ENCODE measurements around the gene PITPNC1.
A peak's percentile ranks its signal among the peaks of the same experiment; 100 is the strongest.
"Not testable (repeated sequence)": the region's sequence is repeated elsewhere in the genome, so short reads cannot be mapped to it uniquely, and the experiment has no call there.

The PITPNC1 gene

DNA sequence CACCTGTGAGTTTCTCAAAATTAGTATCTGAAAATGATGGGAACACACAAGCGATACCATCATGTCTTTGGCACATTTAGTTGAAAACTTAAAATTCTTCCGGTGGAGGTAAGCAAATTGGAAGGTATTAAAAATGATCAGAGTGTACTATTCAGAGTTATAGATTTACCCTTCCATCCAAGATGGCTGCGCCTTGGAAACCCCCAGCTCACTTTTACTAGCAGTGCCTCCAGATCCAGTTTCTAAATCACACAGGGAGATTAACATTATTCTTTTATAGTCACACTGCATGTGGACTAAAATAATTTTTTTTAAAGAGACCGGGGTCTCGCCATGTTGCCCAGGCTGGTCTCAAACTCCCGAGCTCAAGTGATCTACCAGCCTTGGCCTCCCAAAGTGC, 15.0 kb downstream of the PITPNC1 start:
- DNase-seq (ENCODE audit: low read depth in 1 of 2, low spot score in 1 of 2), result no peak
- TF ChIP-seq JUND (IDR thresholded peaks at IDR 0.05; ENCODE audit: low read depth), result no peak
- in situ Hi-C loops (cut with HindIII; ENCODE audit: low pct_unique_long_range_greater_than_20kb, low sequenced_read_pairs), result no loop called here

DNA sequence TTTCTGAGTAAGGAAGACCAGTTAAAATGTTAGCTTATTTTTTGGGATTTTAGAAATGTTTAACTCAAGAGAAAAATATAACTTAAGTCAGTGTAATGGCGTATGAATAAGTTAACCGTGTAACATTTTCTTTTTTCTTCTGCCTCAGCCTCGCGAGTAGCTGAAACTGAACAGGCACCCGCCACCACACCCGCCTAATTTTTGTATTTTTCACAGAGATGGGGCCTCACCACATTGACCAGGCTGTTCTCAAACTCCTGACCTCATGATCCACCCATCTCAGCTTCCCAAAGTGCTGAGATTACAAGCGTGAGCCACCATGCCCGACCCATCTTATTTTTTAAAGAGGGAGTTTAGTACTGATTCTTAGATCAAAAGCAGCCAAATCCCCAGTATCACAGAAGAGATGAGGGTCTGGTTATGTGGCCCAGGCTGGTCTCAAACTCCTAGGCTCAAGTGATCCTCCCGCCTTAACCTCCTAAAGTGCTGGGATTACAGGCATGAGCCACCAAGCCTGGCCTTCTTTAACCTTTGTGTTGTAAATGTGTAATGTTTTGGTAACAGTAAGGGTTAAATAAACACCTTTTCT, 16.8 kb downstream of the PITPNC1 start:
- no peak for DNase-seq (ENCODE audit: low read depth in 1 of 2, low spot score in 1 of 2)
- no peak for TF ChIP-seq JUND (IDR thresholded peaks at IDR 0.05; ENCODE audit: low read depth)
- in situ Hi-C loops (cut with HindIII; ENCODE audit: low pct_unique_long_range_greater_than_20kb, low sequenced_read_pairs), result no loop called here

DNA sequence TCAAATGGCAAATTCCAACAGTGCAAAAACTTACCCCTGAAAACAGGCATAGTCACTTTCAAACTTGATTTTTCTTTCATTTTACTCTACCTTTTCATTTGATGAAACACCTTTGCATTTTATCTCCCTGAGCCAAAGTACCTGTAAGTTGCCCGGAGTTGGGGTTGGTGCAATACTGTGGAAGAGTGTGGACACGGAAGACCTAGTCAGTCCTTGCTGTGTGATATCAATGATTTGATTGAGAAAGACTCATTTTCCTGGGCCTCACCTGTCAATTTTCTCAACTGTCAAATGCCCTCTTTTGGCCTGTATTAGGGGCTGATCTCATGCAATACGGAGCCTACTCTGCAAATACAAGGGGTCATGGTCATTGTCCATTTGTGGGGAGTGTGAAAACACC, 22.6 kb downstream of the PITPNC1 start:
- TF ChIP-seq JUND (IDR thresholded peaks at IDR 0.05; ENCODE audit: low read depth), result no peak
- in situ Hi-C loops (cut with HindIII; ENCODE audit: low pct_unique_long_range_greater_than_20kb, low sequenced_read_pairs), result no loop called here
- no peak for DNase-seq (ENCODE audit: low read depth in 1 of 2, low spot score in 1 of 2)

DNA sequence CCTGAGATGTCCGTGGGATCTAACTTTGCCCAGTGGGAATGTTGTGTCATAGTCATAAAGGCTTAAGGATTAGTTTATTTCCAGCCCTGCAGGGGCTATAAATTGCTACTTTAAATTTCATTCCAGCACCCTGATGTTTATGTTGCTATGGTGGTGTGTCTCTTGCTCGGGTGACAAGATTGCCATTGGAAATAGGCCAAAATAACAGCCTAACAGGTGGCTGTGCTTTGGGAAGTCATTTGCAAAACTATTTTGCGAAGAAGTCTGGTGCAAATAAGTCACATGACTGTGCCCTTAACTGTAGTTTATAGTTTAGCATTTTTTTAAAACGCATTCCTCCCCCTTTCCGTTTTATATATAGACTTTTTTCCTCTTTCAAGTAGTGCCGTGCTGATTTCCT, 23.1 kb downstream of the PITPNC1 start:
- no peak for DNase-seq (ENCODE audit: low read depth in 1 of 2, low spot score in 1 of 2)
- no peak for TF ChIP-seq JUND (IDR thresholded peaks at IDR 0.05; ENCODE audit: low read depth)
- in situ Hi-C loops (cut with HindIII; ENCODE audit: low pct_unique_long_range_greater_than_20kb, low sequenced_read_pairs), result no loop called here

DNA sequence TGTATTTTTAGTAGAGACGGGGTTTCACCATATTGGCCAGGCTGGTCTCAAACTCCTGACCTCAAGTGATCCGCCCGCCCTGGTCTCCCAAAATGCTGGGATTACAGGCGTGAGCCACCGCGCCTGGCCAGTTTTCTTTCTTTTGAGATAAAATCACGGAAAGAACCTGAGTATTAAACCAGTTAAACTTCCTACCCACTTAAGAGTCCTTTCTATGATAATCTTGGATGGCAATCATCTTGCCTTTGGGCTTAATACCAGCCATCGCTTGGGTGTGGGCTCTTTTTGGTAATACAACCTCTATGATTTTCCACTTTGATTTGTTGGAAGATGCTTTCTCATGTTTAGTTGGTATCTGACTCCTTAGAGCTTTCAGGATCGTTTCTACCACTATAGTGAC, 24.0 kb downstream of the PITPNC1 start:
- in situ Hi-C loops (cut with HindIII; ENCODE audit: low pct_unique_long_range_greater_than_20kb, low sequenced_read_pairs), result no loop called here
- no peak for TF ChIP-seq JUND (IDR thresholded peaks at IDR 0.05; ENCODE audit: low read depth)
- DNase-seq (ENCODE audit: low read depth in 1 of 2, low spot score in 1 of 2), result peak in 1 of 2 experiments; percentile 26

DNA sequence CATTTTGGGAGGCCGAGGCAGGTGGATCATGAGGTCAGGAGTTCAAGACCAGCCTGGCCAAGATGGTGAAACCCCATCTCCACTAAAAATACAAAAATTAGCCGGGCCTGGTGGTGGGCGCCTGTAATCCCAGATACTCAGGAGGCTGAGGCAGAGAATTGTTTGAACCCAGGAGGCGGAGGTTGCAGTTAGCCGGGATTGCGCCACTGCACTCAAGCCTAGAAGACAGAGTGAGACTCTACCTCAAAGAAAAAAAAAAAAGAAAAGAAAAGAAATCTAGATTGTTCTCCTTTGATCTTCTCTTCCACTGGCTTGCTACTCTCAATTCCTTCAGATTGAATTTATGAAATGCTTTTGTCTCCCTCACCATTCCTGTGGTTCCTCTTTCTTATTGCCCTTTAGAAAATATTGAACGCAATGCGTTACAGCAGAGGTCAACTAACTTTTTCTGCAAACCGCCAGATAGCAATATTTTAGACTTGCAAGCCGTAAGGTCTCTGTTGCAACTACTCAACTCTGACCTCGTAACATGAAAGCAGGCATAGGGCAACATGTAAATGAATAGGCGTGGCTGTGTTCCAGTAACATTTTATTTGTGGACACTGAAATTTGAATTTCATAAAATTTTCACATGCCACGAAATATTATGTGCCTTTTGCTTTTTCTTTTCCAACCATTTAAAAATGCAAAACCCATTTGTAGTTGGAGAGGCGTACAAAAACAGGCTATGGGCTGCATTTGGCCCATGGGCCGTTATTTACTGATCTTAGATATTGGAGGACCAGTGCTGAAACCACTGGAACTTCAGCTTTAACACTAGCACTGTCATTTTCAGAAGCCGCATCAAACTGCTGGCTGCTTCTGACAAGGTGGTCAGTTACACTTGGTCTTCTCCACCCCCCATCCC, 24.8 kb downstream of the PITPNC1 start:
- in situ Hi-C loops (cut with HindIII; ENCODE audit: low pct_unique_long_range_greater_than_20kb, low sequenced_read_pairs), result no loop called here
- no peak for TF ChIP-seq JUND (IDR thresholded peaks at IDR 0.05; ENCODE audit: low read depth)

DNA sequence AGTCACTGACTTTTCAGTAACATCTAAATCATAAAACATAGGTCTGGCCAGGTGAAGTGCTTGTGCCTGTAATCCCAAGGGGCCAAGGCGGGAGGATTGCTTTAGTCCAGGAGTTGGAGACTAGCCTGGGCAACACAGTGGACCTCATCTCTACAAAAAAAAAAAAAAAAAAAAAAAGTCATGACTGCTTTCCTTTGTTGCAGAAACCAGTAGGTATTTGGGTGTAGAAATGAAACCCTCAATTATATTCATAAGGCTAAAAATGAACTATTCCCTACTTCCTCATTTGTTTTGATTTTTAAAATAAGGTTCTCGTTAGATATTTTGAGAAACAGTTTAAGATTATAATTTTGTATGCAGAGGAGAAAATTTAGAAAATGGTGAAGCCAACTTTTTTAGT, 26.0 kb downstream of the PITPNC1 start:
- in situ Hi-C loops (cut with HindIII; ENCODE audit: low pct_unique_long_range_greater_than_20kb, low sequenced_read_pairs), result no loop called here
- no peak for TF ChIP-seq JUND (IDR thresholded peaks at IDR 0.05; ENCODE audit: low read depth)
- DNase-seq (ENCODE audit: low read depth in 1 of 2, low spot score in 1 of 2), result no peak

More for the DNA sequence above, 24.8 kb downstream of the PITPNC1 start:
- no peak for DNase-seq (ENCODE audit: low read depth in 1 of 2, low spot score in 1 of 2)

DNA sequence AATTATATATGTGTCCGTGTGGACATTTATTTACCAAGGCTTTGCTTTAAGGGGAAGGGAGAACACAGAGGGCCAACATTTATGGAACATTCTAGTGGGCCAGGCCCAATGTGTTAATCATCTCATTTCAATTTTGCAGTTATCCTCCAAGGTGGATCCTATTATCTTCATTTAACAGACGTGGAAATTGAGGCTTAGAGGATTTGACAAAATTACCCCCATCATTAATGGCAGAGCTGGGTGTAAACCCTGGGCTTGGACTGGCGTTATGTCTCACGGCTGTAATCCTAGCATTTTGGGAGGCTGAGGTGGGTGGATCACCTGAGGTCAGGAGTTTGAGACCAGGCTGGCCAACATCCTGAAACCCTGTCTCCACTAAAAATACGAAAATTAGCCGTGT, 26.4 kb downstream of the PITPNC1 start:
- in situ Hi-C loops (cut with HindIII; ENCODE audit: low pct_unique_long_range_greater_than_20kb, low sequenced_read_pairs), result no loop called here
- no peak for DNase-seq (ENCODE audit: low read depth in 1 of 2, low spot score in 1 of 2)
- TF ChIP-seq JUND (IDR thresholded peaks at IDR 0.05; ENCODE audit: low read depth), result no peak

DNA sequence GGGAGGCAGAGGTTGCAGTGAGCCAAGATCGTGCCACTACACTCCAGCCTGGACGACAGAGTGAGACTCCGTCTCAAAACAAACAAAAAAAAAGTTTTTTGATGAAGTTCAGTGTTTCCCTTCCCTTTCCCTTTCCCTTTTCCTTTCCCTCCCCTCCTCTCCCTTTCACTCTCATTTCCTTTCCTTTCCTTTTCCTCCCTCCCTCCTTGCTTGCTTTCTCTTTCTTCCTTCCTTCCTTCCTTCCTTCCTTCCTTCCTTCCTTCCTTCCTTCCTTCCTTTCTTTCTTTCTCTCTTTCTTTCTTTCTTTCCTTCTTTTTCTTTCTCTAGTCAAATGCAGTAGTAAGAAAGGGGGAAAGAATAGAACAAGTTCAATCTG, 31.4 kb downstream of the PITPNC1 start:
- in situ Hi-C loops (cut with HindIII; ENCODE audit: low pct_unique_long_range_greater_than_20kb, low sequenced_read_pairs); DNase-seq (ENCODE audit: low read depth in 1 of 2, low spot score in 1 of 2): not testable (repeated sequence)

DNA sequence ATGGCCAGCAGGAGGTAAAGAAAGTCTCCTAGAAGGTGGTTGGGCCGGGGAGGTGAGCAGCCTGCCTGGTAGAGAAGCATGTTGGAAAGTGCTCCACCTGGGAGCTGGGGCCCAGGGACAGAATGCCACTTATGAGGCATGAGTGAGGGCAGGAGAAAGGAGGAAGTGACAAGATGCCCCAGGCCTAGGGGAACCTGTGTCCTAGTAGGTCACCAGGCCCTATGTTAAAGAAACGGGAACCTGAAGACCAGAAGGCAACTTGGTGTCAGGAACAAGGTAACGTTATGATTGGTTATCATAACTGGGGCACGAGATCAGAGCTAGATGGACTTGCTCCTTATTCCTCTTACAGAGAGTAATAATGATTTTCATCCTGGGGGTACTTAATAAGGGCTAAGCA, 34.3 kb downstream of the PITPNC1 start:
- no peak for DNase-seq (ENCODE audit: low read depth in 1 of 2, low spot score in 1 of 2)
- in situ Hi-C loops (cut with HindIII; ENCODE audit: low pct_unique_long_range_greater_than_20kb, low sequenced_read_pairs), result no loop called here
- no peak for TF ChIP-seq JUND (IDR thresholded peaks at IDR 0.05; ENCODE audit: low read depth)

DNA sequence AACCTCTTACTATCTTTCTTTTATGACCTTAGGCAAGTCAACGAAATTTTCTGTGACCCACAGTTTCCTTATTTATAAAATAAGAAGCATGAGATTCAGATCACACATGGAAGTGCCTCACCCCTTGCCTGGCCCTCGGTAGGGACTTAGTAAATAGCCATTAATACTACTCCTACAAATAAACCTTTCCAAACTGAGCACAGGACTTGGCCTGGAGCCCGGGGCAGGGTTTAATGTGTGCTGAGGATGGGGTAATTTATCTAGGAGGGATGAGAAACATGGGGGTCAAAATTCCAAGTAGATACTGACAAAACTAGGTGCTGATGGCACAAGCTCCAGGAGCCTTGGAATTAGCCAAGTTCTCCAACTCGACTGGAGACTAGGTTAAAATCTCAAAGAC, 35.0 kb downstream of the PITPNC1 start:
- TF ChIP-seq JUND (IDR thresholded peaks at IDR 0.05; ENCODE audit: low read depth), result no peak
- in situ Hi-C loops (cut with HindIII; ENCODE audit: low pct_unique_long_range_greater_than_20kb, low sequenced_read_pairs), result no loop called here

DNA sequence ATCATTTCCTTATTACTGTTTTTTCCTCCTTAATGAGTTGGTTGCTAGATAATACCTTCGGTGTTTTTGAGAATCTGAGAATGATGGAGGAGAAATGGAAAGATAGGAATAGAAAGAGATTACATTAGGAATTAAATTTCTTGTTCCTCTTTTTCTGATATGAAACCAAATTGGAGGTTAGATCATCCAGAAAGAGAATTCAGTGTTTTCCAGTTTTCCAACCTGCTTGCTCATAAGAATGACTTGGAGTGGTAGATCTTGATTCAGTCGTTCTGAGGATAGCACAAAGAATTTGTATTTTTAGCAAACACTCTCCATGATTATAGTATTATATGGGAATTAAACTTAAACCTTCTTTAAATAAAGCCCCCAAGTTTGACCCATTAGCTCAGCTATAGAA, 35.9 kb downstream of the PITPNC1 start:
- TF ChIP-seq JUND (IDR thresholded peaks at IDR 0.05; ENCODE audit: low read depth), result no peak
- no peak for DNase-seq (ENCODE audit: low read depth in 1 of 2, low spot score in 1 of 2)
- in situ Hi-C loops (cut with HindIII; ENCODE audit: low pct_unique_long_range_greater_than_20kb, low sequenced_read_pairs), result no loop called here

More for the DNA sequence above, 35.0 kb downstream of the PITPNC1 start:
- no peak for DNase-seq (ENCODE audit: low read depth in 1 of 2, low spot score in 1 of 2)

DNA sequence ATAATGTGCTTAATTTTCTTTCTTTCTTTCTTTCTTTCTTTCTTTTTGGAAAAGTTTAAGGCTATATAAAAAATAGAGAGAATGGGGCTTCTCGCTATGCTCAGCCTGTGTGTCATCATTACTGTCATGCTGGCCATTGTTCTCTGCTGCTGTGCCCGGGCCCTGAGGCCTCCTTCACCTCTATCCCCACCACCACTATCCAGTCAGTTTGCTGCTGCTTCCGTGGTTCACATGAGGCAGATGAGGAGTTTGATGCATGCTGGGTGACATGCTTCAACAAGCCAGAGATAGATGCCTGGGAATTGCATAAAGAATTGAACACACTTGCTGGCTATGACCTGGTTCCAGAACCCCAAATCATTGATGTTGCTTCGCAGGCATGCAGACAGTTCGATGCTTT, 36.3 kb downstream of the PITPNC1 start:
- in situ Hi-C loops (cut with HindIII; ENCODE audit: low pct_unique_long_range_greater_than_20kb, low sequenced_read_pairs), result no loop called here
- no peak for TF ChIP-seq JUND (IDR thresholded peaks at IDR 0.05; ENCODE audit: low read depth)
- DNase-seq (ENCODE audit: low read depth in 1 of 2, low spot score in 1 of 2), result no peak

All from T47D (cell line).